Osteocyte (in vitro differentiated cells): ENCODE measurements around the gene HAGHL. TPM values are rescaled to one million over a fixed set of nuclear protein-coding genes. Genes with fewer than 3 reads are reported as not detected.

ENCODE experiments used
- DNase-seq: peaks from one replicate; pipeline ENCODE4 v3.0.0; 2021; ENCODE audit warnings: mixed read lengths; ENCODE audit not compliant: unreplicated experiment; ENCODE audit errors: extremely low spot score
- H3K27ac Mint-ChIP-seq: one replicate; pipeline ENCODE4 v1.8.0; 2021; ENCODE audit warnings: mild to moderate bottlenecking, mixed read lengths; ENCODE audit not compliant: unreplicated experiment
- H3K27me3 Mint-ChIP-seq: one replicate; pipeline ENCODE4 v1.8.0; 2021; ENCODE audit warnings: mixed read lengths; ENCODE audit not compliant: unreplicated experiment
- H3K36me3 Mint-ChIP-seq: one replicate; pipeline ENCODE4 v1.8.0; 2021; ENCODE audit warnings: mixed read lengths; ENCODE audit not compliant: unreplicated experiment
- H3K4me1 Mint-ChIP-seq: one replicate; pipeline ENCODE4 v1.8.0; 2021; ENCODE audit warnings: mixed read lengths; ENCODE audit not compliant: unreplicated experiment
- H3K4me3 Mint-ChIP-seq: one replicate; pipeline ENCODE4 v1.8.0; 2021; ENCODE audit warnings: mild to moderate bottlenecking, moderate library complexity, mixed read lengths; ENCODE audit not compliant: unreplicated experiment
- H3K9me3 Mint-ChIP-seq: one replicate; pipeline ENCODE4 v1.8.0; 2021; ENCODE audit warnings: mixed read lengths; ENCODE audit not compliant: unreplicated experiment
- CTCF ChIP-seq: fragments of 200-600 bp; sonication (generic); IDR thresholded peaks from 2 replicates; pipeline ENCODE4 v1.5.0; 2021; ENCODE audit warnings: antibody characterized with exemption, mild to moderate bottlenecking, moderate library complexity
- total RNA-seq: library from RNA; stranded (reverse); gene quantifications from 2 replicates; pipeline ENCODE4 v1.2.1, GENCODE V29; 2021

Gene HAGHL
- total RNA-seq, 1 donor from 2014 or later: 17.3 TPM

- Mint-ChIP-seq H3K9me3 (no peaks in the 10 kb centered on the region), H3K27me3 (no peaks in the 10 kb centered on the region), H3K36me3 (peaks cover 11% of the 10 kb centered on the region), H3K4me3 (peak within 1 kb of the TSS; percentile 81), H3K27ac (peak within 1 kb of the TSS; percentile 88), H3K4me1 (peaks cover 24% of the 10 kb centered on the region)
- TF ChIP-seq CTCF: no peak
- peak; percentile 97 for DNase-seq
Observed at GRCh38 chr16:679814-680624, 46.9 kb upstream of the HAGHL start, which contains the start of gene STUB1. TSS of gene STUB1 (plus strand) at chr16:680410. CDS start at chr16:680526, 116 bp downstream.

GRCh38 chr16:680625-680945 is 46.3 kb upstream of the HAGHL start:
- peak overlapping the region; percentile 81 for H3K4me3 Mint-ChIP-seq
- no peak for TF ChIP-seq CTCF
- H3K4me1 Mint-ChIP-seq: peaks cover 21% of the 10 kb centered on the region
- H3K27me3 Mint-ChIP-seq: no peaks in the 10 kb centered on the region
- H3K27ac Mint-ChIP-seq: peak overlapping the region; percentile 72
- DNase-seq: no peak
- peaks cover 11% of the 10 kb centered on the region for H3K36me3 Mint-ChIP-seq
- no peaks in the 10 kb centered on the region for H3K9me3 Mint-ChIP-seq

- H3K27ac Mint-ChIP-seq: peak overlapping the region; percentile 72
- H3K4me3 Mint-ChIP-seq: peak overlapping the region; percentile 81
- H3K9me3 Mint-ChIP-seq: no peaks in the 10 kb centered on the region
Observed at GRCh38 chr16:680967-681745, 45.8 kb upstream of the HAGHL start.

GRCh38 chr16:681746-682427 is 45.0 kb upstream of the HAGHL start:
- H3K27ac Mint-ChIP-seq: peak overlapping the region; percentile 23
- no peak for TF ChIP-seq CTCF
- DNase-seq: no peak

More at GRCh38 chr16:680967-681745, 45.8 kb upstream of the HAGHL start:
- no peak for TF ChIP-seq CTCF
- H3K27me3 Mint-ChIP-seq: no peaks in the 10 kb centered on the region
- peaks cover 13% of the 10 kb centered on the region for H3K36me3 Mint-ChIP-seq
- peaks cover 22% of the 10 kb centered on the region for H3K4me1 Mint-ChIP-seq
- DNase-seq: no peak

More at GRCh38 chr16:681746-682427, 45.0 kb upstream of the HAGHL start:
- Mint-ChIP-seq H3K4me3 (peak overlapping the region; percentile 81), H3K9me3 (no peaks in the 10 kb centered on the region), H3K4me1 (peaks cover 23% of the 10 kb centered on the region), H3K36me3 (peaks cover 14% of the 10 kb centered on the region), H3K27me3 (no peaks in the 10 kb centered on the region)
